LNCAP (cell line): ENCODE results near the gene SUPT3H.

Experiments
- CTCF ChIP-seq: fragments of 450-650 bp; IDR thresholded peaks from 2 replicates; pipeline ENCODE4 v1.5.1; 2017; ENCODE audit warnings: mild to moderate bottlenecking

Gene SUPT3H

DNA sequence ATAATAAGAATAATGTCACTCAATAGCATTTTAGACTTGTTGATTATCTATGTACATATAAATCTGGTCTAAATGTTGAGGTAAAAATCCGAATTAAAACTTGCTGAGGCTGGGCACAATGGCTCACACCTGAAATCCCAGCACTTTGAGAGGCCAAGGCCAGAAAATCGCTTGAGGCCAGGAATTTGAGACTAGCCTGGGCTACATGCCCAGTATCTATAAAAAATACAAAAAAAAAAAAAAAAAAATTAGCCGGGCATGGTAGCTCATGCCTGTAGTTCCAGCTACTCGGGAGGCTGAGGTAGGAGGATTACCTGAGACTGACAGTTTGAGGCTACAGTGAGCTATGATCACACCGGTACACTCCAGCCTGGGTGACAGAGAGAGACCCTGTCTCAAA, 34.2 kb upstream of the SUPT3H start:
- TF ChIP-seq CTCF, result no peak

DNA sequence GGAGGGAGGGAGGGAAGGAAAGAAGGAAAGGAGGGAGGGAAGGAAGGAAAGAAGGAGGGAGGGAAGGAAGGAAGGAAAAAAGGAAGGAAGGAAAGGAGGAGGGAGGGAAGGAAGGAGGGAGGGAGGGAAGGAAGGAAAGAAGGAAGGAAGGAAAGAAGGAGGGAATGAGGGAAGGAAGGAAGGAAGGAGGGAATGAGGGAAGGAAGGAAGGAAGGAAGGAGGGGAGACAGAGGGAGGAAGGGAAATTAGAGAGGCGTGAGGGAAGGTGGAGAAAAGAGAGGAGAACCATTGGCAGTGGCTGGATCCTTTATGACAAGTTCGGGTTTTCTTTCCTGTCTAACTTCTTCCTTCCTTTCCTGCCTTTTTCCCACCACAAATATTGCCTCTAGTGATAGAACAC, 22.3 kb upstream of the SUPT3H start:
- no peak for TF ChIP-seq CTCF

- no peak for TF ChIP-seq CTCF
Measured at GRCh38 chr6:45398075-45398813, 20.5 kb upstream of the SUPT3H start.

DNA sequence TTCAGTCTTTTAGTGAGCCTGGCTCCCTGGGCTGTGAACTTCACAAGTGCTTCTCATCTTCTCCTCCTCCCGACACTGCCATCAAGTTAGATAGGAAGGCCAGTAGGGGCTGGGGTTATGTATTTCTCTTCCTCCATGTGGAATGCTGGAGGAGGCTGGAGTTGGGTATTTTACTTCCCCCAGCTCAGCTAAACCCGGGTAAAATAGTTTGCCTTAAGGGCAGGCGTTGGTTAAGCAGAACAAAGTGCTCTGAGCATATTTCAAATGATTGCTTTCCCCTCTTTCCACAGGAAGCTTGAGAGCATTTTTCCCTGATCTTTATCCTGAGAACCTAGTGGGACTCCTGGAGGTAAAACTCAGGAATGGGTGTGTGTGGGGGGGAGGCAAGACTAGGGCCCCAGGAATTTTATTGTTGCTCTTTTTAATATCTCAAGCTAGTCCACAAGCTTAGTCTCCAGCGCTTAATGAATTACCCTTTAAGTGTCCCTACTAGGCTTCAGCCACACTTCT, 16.9 kb upstream of the SUPT3H start:
- no peak for TF ChIP-seq CTCF

DNA sequence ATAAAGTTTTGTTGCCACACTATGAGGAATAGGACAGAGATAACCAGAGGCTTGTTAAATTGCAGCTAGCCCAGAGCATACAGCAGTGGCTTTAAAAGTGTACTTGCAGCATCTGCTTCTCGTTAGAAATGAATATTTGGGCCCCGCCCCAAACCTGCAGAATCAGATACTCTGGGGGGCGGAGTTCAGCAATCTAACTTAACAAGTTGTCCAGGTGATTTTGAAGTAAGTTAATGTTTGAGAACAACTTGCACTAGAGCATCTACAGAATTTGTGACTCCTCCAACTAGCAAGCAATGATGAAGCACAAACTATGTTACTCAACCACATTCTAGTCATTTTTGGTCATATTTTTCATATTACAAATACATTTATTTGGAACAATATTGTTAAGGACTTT, 10.6 kb upstream of the SUPT3H start:
- TF ChIP-seq CTCF, result no peak

DNA sequence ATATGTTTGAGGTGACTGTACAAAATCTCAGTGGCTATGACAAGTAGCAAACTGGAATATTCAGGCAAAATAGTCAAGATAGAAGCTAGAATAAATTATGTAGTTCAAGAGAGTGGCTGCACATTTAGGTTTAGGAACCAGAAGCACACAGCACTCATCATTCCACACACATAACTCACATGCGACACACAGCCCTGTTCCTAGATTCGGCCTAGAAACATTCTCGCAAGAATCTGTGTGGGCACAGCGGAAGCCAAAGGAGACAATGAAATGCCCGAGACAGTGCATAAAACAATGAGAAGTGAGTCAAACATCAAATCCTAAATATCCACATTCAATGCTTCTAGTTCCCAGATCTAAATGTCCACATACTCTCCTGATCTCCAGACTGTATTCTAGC, 9.5 kb upstream of the SUPT3H start:
- TF ChIP-seq CTCF, result no peak

GRCh38 chr6:45386501-45386900, 8.8 kb upstream of the SUPT3H start:
- no peak for TF ChIP-seq CTCF

- no peak for TF ChIP-seq CTCF
Measured at GRCh38 chr6:45382391-45382790, 4.7 kb upstream of the SUPT3H start.
